HepG2 (cell line): ENCODE measurements around the gene FGD4. TPM values are rescaled to one million over a fixed set of nuclear protein-coding genes. Genes with fewer than 3 reads are reported as not detected.

Experiments used
- ATAC-seq: fragments of 200-7000 bp; cut with Tn5 transposase; 3 replicates; pipeline ENCODE4 v1.9.1; 2020; ENCODE audit warnings: mild to moderate bottlenecking, moderate library complexity
- BruUV-seq: library from RNA; stranded (reverse); fragments of 400-500 nt; replicated peaks from 2 replicates; lab custom pipeline; 2021; lab: Mats Ljungman, UMichigan
- CTCF ChIA-PET: fragments of 300-600 bp; formaldehyde crosslinking; extraction: SDS; loops from one replicate; lab custom pipeline; 2021; ENCODE audit warnings: low total read pairs, inconsistent platforms, low intra/inter-chr PET ratio; lab: Yijun Ruan, JAX
- POLR2A ChIA-PET: fragments of 350-600 bp; sonication (Branson Sonifier 250); formaldehyde crosslinking; loops from one replicate; lab custom pipeline; 2020; ENCODE audit warnings: antibody characterized with exemption, inconsistent platforms; lab: Yijun Ruan, JAX
- DNase-seq: peaks from one replicate; pipeline ENCODE4 v3.0.0-alpha.2; 2015; ENCODE audit warnings: low spot score
- FAIRE-seq: peaks from 3 replicates; lab custom pipeline; 2011; peaks lifted over from hg19 to GRCh38; lab: Jason Lieb, UNC
- H2AFZ ChIP-seq: one replicate; pipeline ENCODE4 v1.6.1; 2011; ENCODE audit warnings: low read length, inconsistent platforms
- H3K27ac ChIP-seq: fragments of 300-600 bp; 3 replicates; pipeline ENCODE4 v1.8.0; 2011; ENCODE audit warnings: mixed run types, mild to moderate bottlenecking, mixed read lengths, low read length, inconsistent platforms; ENCODE audit not compliant: insufficient read depth; ENCODE audit errors: extremely low read length
- H3K27me3 ChIP-seq, 2 experiments: fragments of 200-600 bp in 1 of 2; 2 replicates in 1 of 2; 3 replicates in 1 of 2; pipeline versions ENCODE4 v1.6.0 to v1.8.0; 2011; ENCODE audit warnings: low read length in 2 of 2, mild to moderate bottlenecking in 2 of 2, moderate library complexity in 2 of 2, inconsistent platforms in 1 of 2; ENCODE audit not compliant: insufficient read depth in 2 of 2, control insufficient read depth in 1 of 2
- H3K36me3 ChIP-seq, 2 experiments: fragments of 200-600 bp in 1 of 2; replicated peaks in 1 of 2; 2 replicates in 1 of 2; 3 replicates in 1 of 2; pipeline versions ENCODE4 v1.5.1 to v1.8.0; 2011; ENCODE audit warnings: low read length in 2 of 2, inconsistent platforms in 1 of 2; ENCODE audit not compliant: insufficient read depth in 2 of 2, control insufficient read depth in 1 of 2
- H3K4me1 ChIP-seq: 2 replicates; pipeline ENCODE4 v1.5.1; 2012; ENCODE audit warnings: low read length, inconsistent platforms; ENCODE audit not compliant: insufficient read depth
- H3K4me2 ChIP-seq: 2 replicates; pipeline ENCODE4 v1.6.0; 2011; ENCODE audit warnings: low read depth, low read length, inconsistent platforms
- H3K4me3 ChIP-seq, 3 experiments: fragments of 200-600 bp in 1 of 3; sonication (generic), shearing (Covaris generic) in 1 of 3; replicated peaks in 1 of 3; 2 replicates each; pipeline ENCODE4 v1.5.1; 2011 to 2016; ENCODE audit warnings: low read length in 3 of 3, inconsistent platforms in 2 of 3, low read depth in 2 of 3, mild to moderate bottlenecking in 2 of 3, control low read depth in 1 of 3, mixed read lengths in 1 of 3; ENCODE audit not compliant: insufficient read depth in 1 of 3
- H3K79me2 ChIP-seq: one replicate; pipeline ENCODE4 v1.6.1; 2011; ENCODE audit warnings: low read length, inconsistent platforms; ENCODE audit not compliant: insufficient read depth
- H3K9ac ChIP-seq: 2 replicates; pipeline ENCODE4 v1.6.0; 2011; ENCODE audit warnings: mild to moderate bottlenecking, low read depth, low read length, inconsistent platforms; ENCODE audit not compliant: insufficient read depth
- H3K9me3 ChIP-seq: 2 replicates; pipeline ENCODE4 v1.5.1; 2012; ENCODE audit warnings: mild to moderate bottlenecking, low read length
- H4K20me1 ChIP-seq: 2 replicates; pipeline ENCODE4 v1.6.0; 2011; ENCODE audit warnings: inconsistent platforms, mild to moderate bottlenecking, low read length, moderate library complexity; ENCODE audit not compliant: insufficient read depth
- CTCF ChIP-seq: sonication (generic); formaldehyde crosslinking; IDR thresholded peaks from 2 replicates; pipeline ENCODE4 v1.5.0; 2020; ENCODE audit warnings: mild to moderate bottlenecking, missing genetic modification reagents, moderate library complexity
- MIXL1 ChIP-seq: IDR thresholded peaks from 2 replicates; pipeline ENCODE4 v1.6.1; 2016
- PRDM15 ChIP-seq: sonication (generic); formaldehyde crosslinking; IDR thresholded peaks from 2 replicates; pipeline ENCODE4 v1.4.0; 2020; ENCODE audit warnings: missing genetic modification reagents
- RAD21 ChIP-seq: fragments of 450-650 bp; formaldehyde crosslinking; IDR thresholded peaks from 2 replicates; pipeline ENCODE4 v1.5.0; 2020; ENCODE audit warnings: mild to moderate bottlenecking
- SMC3 ChIP-seq: IDR thresholded peaks from 2 replicates; pipeline ENCODE4 v1.6.1; 2011; ENCODE audit warnings: low read length, improper control_type of control experiment
- STAG1 ChIP-seq: sonication (generic); formaldehyde crosslinking; IDR thresholded peaks from 2 replicates; pipeline ENCODE4 v1.4.0; 2020; ENCODE audit warnings: missing genetic modification reagents
- TEAD3 ChIP-seq: optimal IDR thresholded peaks from 2 replicates; pipeline ENCODE3; 2016; ENCODE audit warnings: borderline replicate concordance
- ZNF205 ChIP-seq: IDR thresholded peaks from 2 replicates; pipeline ENCODE4 v1.6.1; 2018; ENCODE audit warnings: missing biosample characterization, missing genetic modification reagents
- WGBS: methylation state at CpG from one replicate; pipeline ENCODE4 v1.1.6; 2017; ENCODE audit warnings: low lambda C conversion rate; 5-methylcytosine and 5-hydroxymethylcytosine counted together
- in situ Hi-C: cut with HindIII; loops from 2 replicates; pipeline ENCODE4 v1.10.0; 2017; ENCODE audit warnings: low pct_unique_long_range_greater_than_20kb; ENCODE audit not compliant: extremely low pct_ligation_motif_present
- intact Hi-C: fragments of 100-400 bp; cut with micrococcal nuclease; formaldehyde crosslinking; loops from one replicate; pipeline ENCODE4 v1.10.0; 2022; ENCODE audit not compliant: unreplicated experiment
- polyA plus RNA-seq, 8 experiments: library from polyadenylated mRNA; depleted of rRNA in 3 of 8; stranded (reverse) in 7 of 8; unstranded in 1 of 8; fragments of >200 nt; fragmentation: Illumina TruSeq in 4 of 8; extraction: Trizol in 4 of 8; gene quantifications; 2 replicates each; pipeline versions ENCODE4 v1.2.1 to v1.2.3, GENCODE V29; 2011 to 2016; ENCODE audit warnings: low read depth in 4 of 8, missing spikeins in 1 of 8, mixed read lengths in 1 of 8; ENCODE audit not compliant: insufficient read depth in 1 of 8
- total RNA-seq, 5 experiments: library from RNA; depleted of rRNA; stranded (reverse); fragments of >200 nt; fragmentation: Illumina TruSeq; extraction: Trizol; gene quantifications; 2 replicates each; pipeline ENCODE4 v1.2.3, GENCODE V29; 2016; ENCODE audit warnings: low read depth in 1 of 5

FGD4 gene
- total and polyA plus RNA-seq, 2 of the 13 experiments (the other 11 are each of a cell fraction or from before 2014, with no cell fraction given) = 4.6 to 6.6 TPM

GRCh38 chr12:32671930-32672780 lies 272.8 kb downstream of the FGD4 start:
- H3K4me1 ChIP-seq = peaks cover 33% of the 10 kb centered on the region
- DNase-seq = peak; percentile 51
- no TSS peak for BruUV-seq
- CTCF ChIA-PET = interaction anchor here (1.4 to 2.6 kb wide), 2 partner anchors 217 to 307 kb away, joined by 14 read pairs; no protein-coding TSS in a partner anchor
- H3K27me3 ChIP-seq = no peaks in the 10 kb centered on the region
- intact Hi-C loops = loop anchor here (1.0 to 10.0 kb wide), 3 partner anchors 217 to 307 kb away; partner anchors contain the start of gene FGD4
- no peaks in the 10 kb centered on the region for H3K9me3 ChIP-seq
- no peak overlapping the region for H3K4me3 ChIP-seq
- H2AFZ ChIP-seq = no peak overlapping the region
- WGBS = 29% methylated on average over 11 of the region's 11 CpGs
- H3K79me2 ChIP-seq = no peaks in the 10 kb centered on the region
- TF ChIP-seq CTCF (peak; percentile 83), SMC3 (peak; percentile 72), MIXL1 (0 out of 2 replicates have a peak, but pooled peaks have one; percentile 49), PRDM15 (CRISPR knock-in tag) (no peak), ZNF205 (CRISPR knock-in tag) (no peak), RAD21 (CRISPR knock-in tag) (peak; percentile 74), STAG1 (CRISPR knock-in tag) (peak; percentile 94), TEAD3 (CRISPR knock-in tag) (peak; percentile 31)
- no peak overlapping the region for H3K4me2 ChIP-seq
- POLR2A ChIA-PET = no interaction called here
- peak; percentile 76 for ATAC-seq
- no peak overlapping the region for H3K9ac ChIP-seq
- in situ Hi-C loops = loop anchor here (10.0 to 25.0 kb wide), 2 partner anchors 307 to 1010 kb away; partner anchors contain the start of gene ETFBKMT
- peak; percentile 47 for FAIRE-seq
- H4K20me1 ChIP-seq = no peaks in the 10 kb centered on the region
- H3K27ac ChIP-seq = no peak overlapping the region
- no peaks in the 10 kb centered on the region for H3K36me3 ChIP-seq
